Transverse colon (tissue), 4 donors: ENCODE results near the gene SYCP2. TPM values are rescaled to one million over a fixed set of nuclear protein-coding genes. Genes with fewer than 3 reads are reported as not detected.
A peak's percentile ranks its signal among the peaks of the same experiment; 100 is the strongest.

Experiments used
- DNase-seq: peaks from one replicate; pipeline ENCODE4 v3.0.0-alpha.2; 2019
- H3K27ac ChIP-seq, 4 donors: fragments of 200-600 bp; sonication (generic); 2 replicates each; pipeline ENCODE4 v1.5.1; 2016 to 2018; ENCODE audit warnings: inconsistent platforms in 4 of 4
- H3K27me3 ChIP-seq: fragments of 200-600 bp; sonication (generic); 2 replicates; pipeline ENCODE4 v1.5.1; 2017; ENCODE audit warnings: inconsistent platforms
- H3K36me3 ChIP-seq, 4 donors: fragments of 200-600 bp; sonication (generic); 2 replicates each; pipeline ENCODE4 v1.5.1; 2017 to 2019; ENCODE audit warnings: inconsistent platforms in 4 of 4
- H3K4me1 ChIP-seq, 4 donors: fragments of 200-600 bp; sonication (generic); 2 replicates each; pipeline ENCODE4 v1.5.1; 2017 to 2020; ENCODE audit warnings: inconsistent platforms in 4 of 4
- H3K4me3 ChIP-seq, 4 donors: fragments of 200-600 bp; sonication (generic); 1 replicate in 1 of 4; 2 replicates in 3 of 4; pipeline versions ENCODE4 v1.5.1 to v1.6.1; 2017 to 2019; ENCODE audit warnings: inconsistent platforms in 4 of 4
- H3K9me3 ChIP-seq, 2 donors: fragments of 200-600 bp; sonication (generic); 2 replicates each; pipeline ENCODE4 v1.5.1; 2017 to 2019; ENCODE audit warnings: inconsistent platforms in 2 of 2
- EP300 ChIP-seq: sonication (generic); formaldehyde crosslinking; IDR thresholded peaks from one replicate; pipeline ENCODE4 v1.6.1; 2017; ENCODE audit warnings: antibody characterized with exemption, low read depth
- POLR2A ChIP-seq: fragments of 450-650 bp; IDR thresholded peaks from one replicate; pipeline ENCODE4 v1.6.1; 2016; ENCODE audit warnings: antibody characterized with exemption, mild to moderate bottlenecking, moderate library complexity
- POLR2AphosphoS5 ChIP-seq, 3 donors: sonication (generic); formaldehyde crosslinking; IDR thresholded peaks; one replicate each; pipeline ENCODE4 v1.6.1; 2016; ENCODE audit warnings: antibody characterized with exemption in 3 of 3
- WGBS, 2 donors: methylation state at CpG; one replicate each; pipeline ENCODE4 v1.1.5; 2018; ENCODE audit warnings: low coverage in 1 of 2; 5-methylcytosine and 5-hydroxymethylcytosine counted together
- in situ Hi-C, 4 donors: fragments of 200-750 bp; cut with MboI; loops; one replicate each; pipeline versions ENCODE4 v1.15.0 to v1.15.1; 2017; ENCODE audit warnings: low sequenced_read_pairs in 3 of 4, low pct_ligation_motif_present in 1 of 4, low pct_unique_long_range_greater_than_20kb in 1 of 4
- intact Hi-C: fragments of 100-400 bp; cut with DNase I; formaldehyde crosslinking; loops from one replicate; pipeline ENCODE4 v1.15.1; 2023; ENCODE audit warnings: low total_unique reads
- total RNA-seq, 4 donors: library from RNA; depleted of rRNA; stranded (reverse); fragments of >200 nt; gene quantifications; one replicate each; pipeline ENCODE4 v1.1.0, GENCODE V29; 2016
- TF ChIP-seq, protein P1 (sequence below), 5 experiments: fragments of 200-600 bp in 3 of 5; fragments of 450-650 bp in 2 of 5; sonication (generic) in 3 of 5; IDR thresholded peaks; 1 replicate in 2 of 5; 2 replicates in 3 of 5; pipeline ENCODE4 v1.5.1; 2016 to 2017; ENCODE audit warnings: antibody characterized with exemption in 5 of 5, inconsistent platforms in 3 of 5, mild to moderate bottlenecking in 2 of 5, moderate library complexity in 1 of 5

The SYCP2 gene
- total RNA-seq = 1 to 10 TPM in 1 of 4 donors, under 1 TPM in 1, not detected in 2; 0.82 to 1.1 TPM

DNA sequence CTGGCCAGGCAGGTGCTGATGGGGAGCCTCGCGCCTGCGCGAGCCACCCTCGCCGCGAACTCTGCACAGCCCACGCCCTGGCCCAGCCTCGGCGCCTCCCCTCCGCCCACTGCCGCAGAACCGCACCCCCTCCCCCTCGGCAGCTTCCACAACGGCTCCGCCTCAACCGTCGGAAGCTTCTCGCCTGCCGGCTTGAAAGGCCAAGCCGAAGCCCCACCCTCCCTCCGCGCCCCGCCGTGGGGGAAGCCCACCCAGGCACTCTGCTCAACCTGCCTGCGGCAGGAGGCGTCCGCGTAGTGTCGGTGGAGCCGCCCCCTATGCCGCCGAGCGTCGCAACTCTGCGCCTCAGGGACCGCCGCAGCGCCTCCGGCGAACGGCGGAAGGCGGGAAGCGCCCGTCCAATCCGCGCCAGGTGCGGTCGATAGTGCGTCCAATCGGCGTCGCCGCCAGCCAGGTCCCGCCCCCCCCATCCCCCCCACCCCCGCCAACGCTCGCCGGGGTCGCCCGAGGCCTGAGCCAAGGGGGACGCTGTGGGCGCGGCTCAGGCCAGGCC is at the start of gene SYCP2:
SYCP2 (minus strand) TSS at position 342 of the 553 bp plus-strand sequence. CDS start 11,224 bp downstream, outside the sequence.
- DNase-seq = peak; percentile 28
- Histone ChIP-seq H3K27me3 (no peaks in the 10 kb centered on the region), H3K36me3 (no peaks in the 10 kb centered on the region), H3K27ac (peak within 1 kb of the TSS; percentile 73 to 78 (median 76)), H3K9me3 (no peaks in the 10 kb centered on the region), H3K4me3 (peak within 1 kb of the TSS; percentile 50 to 77 (median 56)), H3K4me1 (peaks cover 8 to 34% (median 14%) of the 10 kb centered on the region in 4 donors)
- 74% methylated on average over 36 of the region's 65 CpGs; no CpG with 5 or more reads in 1 of the 2 donors for WGBS, 2 donors
- no peak for TF ChIP-seq POLR2A
- no peak for TF ChIP-seq POLR2AphosphoS5 (IDR thresholded peaks at IDR 0.05)
- TF ChIP-seq EP300 = no peak
- TF ChIP-seq, protein P1, sequence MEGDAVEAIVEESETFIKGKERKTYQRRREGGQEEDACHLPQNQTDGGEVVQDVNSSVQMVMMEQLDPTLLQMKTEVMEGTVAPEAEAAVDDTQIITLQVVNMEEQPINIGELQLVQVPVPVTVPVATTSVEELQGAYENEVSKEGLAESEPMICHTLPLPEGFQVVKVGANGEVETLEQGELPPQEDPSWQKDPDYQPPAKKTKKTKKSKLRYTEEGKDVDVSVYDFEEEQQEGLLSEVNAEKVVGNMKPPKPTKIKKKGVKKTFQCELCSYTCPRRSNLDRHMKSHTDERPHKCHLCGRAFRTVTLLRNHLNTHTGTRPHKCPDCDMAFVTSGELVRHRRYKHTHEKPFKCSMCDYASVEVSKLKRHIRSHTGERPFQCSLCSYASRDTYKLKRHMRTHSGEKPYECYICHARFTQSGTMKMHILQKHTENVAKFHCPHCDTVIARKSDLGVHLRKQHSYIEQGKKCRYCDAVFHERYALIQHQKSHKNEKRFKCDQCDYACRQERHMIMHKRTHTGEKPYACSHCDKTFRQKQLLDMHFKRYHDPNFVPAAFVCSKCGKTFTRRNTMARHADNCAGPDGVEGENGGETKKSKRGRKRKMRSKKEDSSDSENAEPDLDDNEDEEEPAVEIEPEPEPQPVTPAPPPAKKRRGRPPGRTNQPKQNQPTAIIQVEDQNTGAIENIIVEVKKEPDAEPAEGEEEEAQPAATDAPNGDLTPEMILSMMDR (IDR thresholded peaks at IDR 0.05) = no peak
- intact Hi-C loops (no loop called here), in situ Hi-C loops (no loop called here)

GRCh38 chr20:59983076-59983475 is 49.6 kb upstream of the SYCP2 start:
- no peaks in the 10 kb centered on the region for H3K27me3 ChIP-seq
- no peak for DNase-seq
- no peak overlapping the region for H3K27ac ChIP-seq
- intact Hi-C loops = no loop called here
- in situ Hi-C loops = no loop called here
- no peaks in the 10 kb centered on the region for H3K9me3 ChIP-seq
- no peak overlapping the region for H3K4me3 ChIP-seq
- no peaks in the 10 kb centered on the region for H3K4me1 ChIP-seq
- 85 to 93% methylated on average over 9 of the region's 9 CpGs for WGBS, 2 donors
- TF ChIP-seq EP300 = no peak
- TF ChIP-seq POLR2AphosphoS5 (IDR thresholded peaks at IDR 0.05) = no peak
- TF ChIP-seq, protein P1 (IDR thresholded peaks at IDR 0.05) = no peak
- no peak for TF ChIP-seq POLR2A
- no peaks in the 10 kb centered on the region for H3K36me3 ChIP-seq

GRCh38 chr20:59977086-59977485 is 43.6 kb upstream of the SYCP2 start:
- Histone ChIP-seq H3K27ac (no peak overlapping the region), H3K27me3 (no peaks in the 10 kb centered on the region), H3K4me1 (peaks cover 0 to 5% (median 0%) of the 10 kb centered on the region in 4 donors), H3K4me3 (no peak overlapping the region), H3K9me3 (no peaks in the 10 kb centered on the region), H3K36me3 (no peaks in the 10 kb centered on the region)
- in situ Hi-C loops = no loop called here
- no peak for DNase-seq
- 81 to 82% methylated on average over 2 to 9 of the region's 9 CpGs for WGBS, 2 donors
- intact Hi-C loops = no loop called here
- no peak for TF ChIP-seq EP300
- no peak for TF ChIP-seq POLR2AphosphoS5 (IDR thresholded peaks at IDR 0.05)
- TF ChIP-seq, protein P1 (IDR thresholded peaks at IDR 0.05) = no peak
- TF ChIP-seq POLR2A = no peak

- Histone ChIP-seq H3K27ac (no peak overlapping the region), H3K9me3 (no peaks in the 10 kb centered on the region), H3K4me1 (peaks cover 0 to 5% (median 0%) of the 10 kb centered on the region in 4 donors), H3K4me3 (no peak overlapping the region), H3K36me3 (no peaks in the 10 kb centered on the region), H3K27me3 (no peaks in the 10 kb centered on the region)
- 51 to 61% methylated on average over 5 to 6 of the region's 6 CpGs for WGBS, 2 donors
- intact Hi-C loops = no loop called here
- in situ Hi-C loops = no loop called here
- no peak for TF ChIP-seq POLR2AphosphoS5 (IDR thresholded peaks at IDR 0.05)
- TF ChIP-seq, protein P1 (IDR thresholded peaks at IDR 0.05) = no peak
- TF ChIP-seq EP300 = no peak
- TF ChIP-seq POLR2A = no peak
- DNase-seq = no peak
Measured at GRCh38 chr20:59976156-59976782, 42.8 kb upstream of the SYCP2 start.
